ENCODE results near the gene RUNX2. TPM values are rescaled to one million over a fixed set of nuclear protein-coding genes. Genes with fewer than 3 reads are reported as not detected.

The RUNX2 gene
- polyA plus RNA-seq, 1 of the 3 experiments (the other 2 are of a cell fraction) = 4.4 TPM

- 79% methylated on average over 20 of the region's 20 CpGs for WGBS (ENCODE audit: low lambda C conversion rate)
- H3K27ac ChIP-seq (ENCODE audit: low read depth in 2 of 2, low read length in 1 of 2) = no peak overlapping the region
- no peak overlapping the region for H2AFZ ChIP-seq (ENCODE audit: low read depth)
- H3K79me2 ChIP-seq (ENCODE audit: insufficient read depth) = no peaks in the 10 kb centered on the region
- H3K27me3 ChIP-seq (ENCODE audit: insufficient read depth) = no peaks in the 10 kb centered on the region
- DNase-seq = no peak
- no peak overlapping the region for H3K4me2 ChIP-seq
- peaks cover 0 to 10% of the 10 kb centered on the region in 2 experiments; a peak in 1 of 4 replicates for H3K4me1 ChIP-seq (ENCODE audit: control insufficient read depth in 1 of 2, insufficient read depth in 2 of 2, low read depth in 1 of 2, low read length in 1 of 2)
- TF ChIP-seq SMC3 (IDR thresholded peaks at IDR 0.05; ENCODE audit: low read depth, low read length) (no peak), CTCF (IDR thresholded peaks at IDR 0.05) (no peak), ELF1 (IDR thresholded peaks at IDR 0.05) (no peak), SIN3A (IDR thresholded peaks at IDR 0.05; ENCODE audit: borderline replicate concordance, low read depth, low read length) (no peak), YY1 (IDR thresholded peaks at IDR 0.05; ENCODE audit: low read depth) (no peak), USF2 (IDR thresholded peaks at IDR 0.05; ENCODE audit: borderline replicate concordance, low read depth, low read length) (no peak), REST (IDR thresholded peaks at IDR 0.05; ENCODE audit: low read depth, low read length) (no peak), RAD21 (IDR thresholded peaks at IDR 0.05; ENCODE audit: low read length) (no peak), FOXM1 (IDR thresholded peaks at IDR 0.05; ENCODE audit: low read depth) (no peak), GABPA (IDR thresholded peaks at IDR 0.05; ENCODE audit: low read depth) (no peak), EZH2phosphoT487 (IDR thresholded peaks at IDR 0.05; ENCODE audit: borderline replicate concordance, low read depth) (no peak), FOSL2 (IDR thresholded peaks at IDR 0.05; ENCODE audit: borderline replicate concordance, low read depth) (no peak), GATA2 (CRISPR knock-in tag; IDR thresholded peaks at IDR 0.05) (no peak), TAF1 (IDR thresholded peaks at IDR 0.05; ENCODE audit: borderline replicate concordance, low read depth, low read length) (no peak), MXI1 (IDR thresholded peaks at IDR 0.05; ENCODE audit: low read depth, low read length) (no peak)
- TF ChIP-seq, protein P1, sequence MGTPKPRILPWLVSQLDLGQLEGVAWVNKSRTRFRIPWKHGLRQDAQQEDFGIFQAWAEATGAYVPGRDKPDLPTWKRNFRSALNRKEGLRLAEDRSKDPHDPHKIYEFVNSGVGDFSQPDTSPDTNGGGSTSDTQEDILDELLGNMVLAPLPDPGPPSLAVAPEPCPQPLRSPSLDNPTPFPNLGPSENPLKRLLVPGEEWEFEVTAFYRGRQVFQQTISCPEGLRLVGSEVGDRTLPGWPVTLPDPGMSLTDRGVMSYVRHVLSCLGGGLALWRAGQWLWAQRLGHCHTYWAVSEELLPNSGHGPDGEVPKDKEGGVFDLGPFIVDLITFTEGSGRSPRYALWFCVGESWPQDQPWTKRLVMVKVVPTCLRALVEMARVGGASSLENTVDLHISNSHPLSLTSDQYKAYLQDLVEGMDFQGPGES (IDR thresholded peaks at IDR 0.05; ENCODE audit: low read depth, low read length) = no peak
- TF ChIP-seq, protein P2, sequence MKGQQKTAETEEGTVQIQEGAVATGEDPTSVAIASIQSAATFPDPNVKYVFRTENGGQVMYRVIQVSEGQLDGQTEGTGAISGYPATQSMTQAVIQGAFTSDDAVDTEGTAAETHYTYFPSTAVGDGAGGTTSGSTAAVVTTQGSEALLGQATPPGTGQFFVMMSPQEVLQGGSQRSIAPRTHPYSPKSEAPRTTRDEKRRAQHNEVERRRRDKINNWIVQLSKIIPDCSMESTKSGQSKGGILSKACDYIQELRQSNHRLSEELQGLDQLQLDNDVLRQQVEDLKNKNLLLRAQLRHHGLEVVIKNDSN (IDR thresholded peaks at IDR 0.05; ENCODE audit: borderline replicate concordance, low read depth) = no peak
- TF ChIP-seq, protein P3, sequence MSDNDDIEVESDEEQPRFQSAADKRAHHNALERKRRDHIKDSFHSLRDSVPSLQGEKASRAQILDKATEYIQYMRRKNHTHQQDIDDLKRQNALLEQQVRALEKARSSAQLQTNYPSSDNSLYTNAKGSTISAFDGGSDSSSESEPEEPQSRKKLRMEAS (IDR thresholded peaks at IDR 0.05; ENCODE audit: low read depth) = no peak
- H3K36me3 ChIP-seq (replicated peaks in 1 of 2; ENCODE audit: control insufficient read depth in 1 of 2, insufficient read depth in 2 of 2, low read length in 1 of 2) = no peaks in the 10 kb centered on the region
- no peak overlapping the region for H3K4me3 ChIP-seq (ENCODE audit: low read depth in 2 of 2, low read length in 1 of 2)
- POLR2A ChIA-PET = no interaction called here
- CTCF ChIA-PET = no interaction called here
- peaks cover 3% of the 10 kb centered on the region for H3F3A ChIP-seq (replicated peaks; ENCODE audit: insufficient read depth)
- no peak overlapping the region for H3K9ac ChIP-seq
- no peaks in the 10 kb centered on the region for H3K9me2 ChIP-seq
- no peaks in the 10 kb centered on the region for H4K20me1 ChIP-seq (ENCODE audit: insufficient read depth)
- H3K9me3 ChIP-seq = no peaks in the 10 kb centered on the region
Measured at GRCh38 chr6:45642331-45643125, 314.4 kb downstream of the RUNX2 start.
